Measurements from ENCODE around the gene CLDN14. TPM values are rescaled to one million over a fixed set of nuclear protein-coding genes. Genes with fewer than 3 reads are reported as not detected.
"Not testable (repeated sequence)": the region's sequence is repeated elsewhere in the genome, so short reads cannot be mapped to it uniquely, and the experiment has no call there.

The CLDN14 gene
- total RNA-seq, 4 donors from 2014 or later = not detected

- DNase-seq (ENCODE audit: low spot score) (no peak), ATAC-seq (ENCODE audit: low FRiP score) (no peak)
- TF ChIP-seq, protein P1, sequence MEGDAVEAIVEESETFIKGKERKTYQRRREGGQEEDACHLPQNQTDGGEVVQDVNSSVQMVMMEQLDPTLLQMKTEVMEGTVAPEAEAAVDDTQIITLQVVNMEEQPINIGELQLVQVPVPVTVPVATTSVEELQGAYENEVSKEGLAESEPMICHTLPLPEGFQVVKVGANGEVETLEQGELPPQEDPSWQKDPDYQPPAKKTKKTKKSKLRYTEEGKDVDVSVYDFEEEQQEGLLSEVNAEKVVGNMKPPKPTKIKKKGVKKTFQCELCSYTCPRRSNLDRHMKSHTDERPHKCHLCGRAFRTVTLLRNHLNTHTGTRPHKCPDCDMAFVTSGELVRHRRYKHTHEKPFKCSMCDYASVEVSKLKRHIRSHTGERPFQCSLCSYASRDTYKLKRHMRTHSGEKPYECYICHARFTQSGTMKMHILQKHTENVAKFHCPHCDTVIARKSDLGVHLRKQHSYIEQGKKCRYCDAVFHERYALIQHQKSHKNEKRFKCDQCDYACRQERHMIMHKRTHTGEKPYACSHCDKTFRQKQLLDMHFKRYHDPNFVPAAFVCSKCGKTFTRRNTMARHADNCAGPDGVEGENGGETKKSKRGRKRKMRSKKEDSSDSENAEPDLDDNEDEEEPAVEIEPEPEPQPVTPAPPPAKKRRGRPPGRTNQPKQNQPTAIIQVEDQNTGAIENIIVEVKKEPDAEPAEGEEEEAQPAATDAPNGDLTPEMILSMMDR (IDR thresholded peaks at IDR 0.05) = no peak
These were observed 1.7 kb upstream of the CLDN14 start for GRCh38 chr21:36481639-36482038.

DNA sequence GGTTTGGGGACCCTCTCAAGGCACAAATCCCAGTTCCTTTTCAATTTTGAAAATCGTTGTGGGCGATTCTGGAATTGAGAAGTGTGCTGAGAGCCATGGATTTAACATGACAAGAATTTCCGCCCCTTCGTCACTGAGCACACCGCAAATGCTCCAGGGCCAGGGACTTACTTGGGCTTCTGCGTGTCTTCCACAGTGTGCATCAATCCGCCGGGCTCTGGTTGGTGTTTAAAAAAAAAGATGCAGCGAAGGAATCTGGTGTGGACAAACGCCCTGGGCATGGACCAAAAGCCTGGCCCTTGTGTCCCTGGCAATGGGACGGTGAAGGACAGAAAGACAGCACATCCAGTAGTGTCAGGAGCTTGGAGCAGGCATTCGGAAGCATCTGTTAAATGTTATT, 696 bp upstream of the CLDN14 start:
- DNase-seq (ENCODE audit: low spot score) (no peak), ATAC-seq (ENCODE audit: low FRiP score) (no peak)
- TF ChIP-seq, protein P1 (IDR thresholded peaks at IDR 0.05) = no peak

GRCh38 chr21:36478941-36479340, 981 bp downstream of the CLDN14 start:
- TF ChIP-seq, protein P1 (IDR thresholded peaks at IDR 0.05) = no peak
- ATAC-seq (ENCODE audit: low FRiP score) (no peak), DNase-seq (ENCODE audit: low spot score) (no peak)

DNA sequence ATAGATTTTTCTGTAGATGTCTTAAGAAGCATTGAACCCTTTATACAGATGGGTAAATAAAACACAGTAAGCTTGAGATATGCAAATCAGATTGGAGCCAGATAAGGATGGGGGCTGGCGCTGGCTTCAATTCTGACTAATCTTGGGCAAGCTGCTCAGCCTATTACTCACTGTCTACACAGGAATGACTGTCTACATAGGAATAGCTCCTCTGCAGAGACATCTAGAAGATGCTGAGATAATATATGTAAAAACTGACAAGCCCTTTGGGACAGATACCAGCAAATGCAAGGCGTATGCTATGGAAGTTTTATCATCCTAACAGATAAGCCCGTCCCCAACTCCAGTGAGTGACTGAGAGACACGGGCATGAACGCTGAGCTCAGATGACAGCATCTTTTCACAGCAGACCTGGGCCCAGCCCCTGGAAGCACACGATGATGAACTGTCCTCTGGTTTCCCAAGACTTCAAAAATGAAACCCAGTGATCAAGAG, 1.7 kb downstream of the CLDN14 start:
- TF ChIP-seq, protein P1 (IDR thresholded peaks at IDR 0.05) = no peak
- DNase-seq (ENCODE audit: low spot score) (no peak), ATAC-seq (ENCODE audit: low FRiP score) (no peak)

DNA sequence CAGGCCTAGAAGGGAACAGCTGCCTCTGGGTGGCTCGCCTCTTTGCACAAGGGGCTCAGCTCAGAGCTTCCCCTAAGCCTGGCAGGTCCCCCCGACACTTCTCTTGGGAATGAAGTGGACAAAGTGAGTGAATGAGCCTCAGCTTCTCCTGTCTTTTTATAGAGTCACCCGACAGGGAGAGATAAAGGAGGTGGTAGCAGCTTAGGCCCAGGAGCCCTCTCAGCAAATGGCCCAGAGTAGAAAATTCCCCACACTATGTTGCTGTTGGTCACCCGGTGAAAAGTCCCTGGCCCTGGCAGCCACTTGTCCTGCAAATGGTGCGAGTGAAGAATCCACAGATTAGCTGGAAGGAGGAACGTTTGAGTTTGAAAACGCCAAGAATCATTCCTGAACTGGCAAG, 2.4 kb downstream of the CLDN14 start:
- ATAC-seq (ENCODE audit: low FRiP score) (no peak), DNase-seq (ENCODE audit: low spot score) (no peak)
- TF ChIP-seq, protein P1 (IDR thresholded peaks at IDR 0.05) = no peak

GRCh38 chr21:36477001-36477400, 2.9 kb downstream of the CLDN14 start:
- TF ChIP-seq, protein P1 (IDR thresholded peaks at IDR 0.05) = no peak

DNA sequence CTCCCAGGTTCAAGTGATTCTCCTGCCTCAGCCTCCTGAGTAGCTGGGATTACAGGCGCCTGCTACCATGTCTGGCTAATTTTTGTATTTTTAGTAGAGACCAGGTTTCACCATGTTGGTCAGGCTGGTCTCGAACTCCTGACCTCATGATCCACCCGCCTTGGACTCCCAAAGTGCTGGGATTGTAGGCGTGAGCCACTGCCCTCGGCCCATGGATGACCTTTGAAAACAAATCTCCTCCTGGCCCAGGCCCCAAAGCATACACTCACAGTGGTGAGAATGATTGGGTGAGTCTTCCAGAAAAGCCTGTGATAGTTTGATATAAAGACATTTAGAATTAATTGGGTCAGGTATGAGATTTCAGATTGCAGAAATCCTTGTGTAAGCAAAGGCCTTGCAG, 3.4 kb downstream of the CLDN14 start:
- not testable (repeated sequence) for DNase-seq (ENCODE audit: low spot score); ATAC-seq (ENCODE audit: low FRiP score)

More at GRCh38 chr21:36477001-36477400, 2.9 kb downstream of the CLDN14 start:
- DNase-seq (ENCODE audit: low spot score) (no peak), ATAC-seq (ENCODE audit: low FRiP score) (no peak)

DNA sequence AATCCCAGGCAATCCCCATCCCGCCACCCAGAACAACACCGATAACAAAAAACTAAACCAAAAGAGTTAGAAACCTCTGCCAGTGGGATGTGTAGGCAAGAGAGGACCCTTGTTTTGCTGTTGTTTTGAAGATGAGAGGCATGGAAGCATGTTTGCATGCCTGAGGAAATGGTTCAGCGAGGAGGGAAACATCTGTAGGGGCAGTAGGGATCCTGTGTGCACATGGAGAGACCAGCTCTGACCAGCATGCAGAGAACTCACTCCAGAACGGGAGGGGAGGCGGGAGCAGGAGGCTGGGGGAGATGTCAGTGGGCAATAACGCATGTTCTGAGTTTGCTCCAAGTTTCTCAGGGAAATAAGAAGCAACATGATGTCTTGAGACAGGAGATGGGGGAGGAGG, 5.3 kb downstream of the CLDN14 start:
- DNase-seq (ENCODE audit: low spot score) (no peak), ATAC-seq (ENCODE audit: low FRiP score) (no peak)
- TF ChIP-seq, protein P1 (IDR thresholded peaks at IDR 0.05) = no peak

All from omental fat pad (tissue), 4 donors.